Endodermal cell (in vitro differentiated cells): ENCODE results near the gene TBC1D24. TPM values are rescaled to one million over a fixed set of nuclear protein-coding genes. Genes with fewer than 3 reads are reported as not detected.
A peak's percentile ranks its signal among the peaks of the same experiment; 100 is the strongest.

Experiments
- DNase-seq: peaks from one replicate; pipeline ENCODE4 v3.0.0-alpha.2; 2017
- H3K27ac ChIP-seq: 2 replicates; pipeline ENCODE4 v1.5.1; 2013; ENCODE audit warnings: mild to moderate bottlenecking, low read depth, low read length, moderate library complexity
- H3K27me3 ChIP-seq: 2 replicates; pipeline ENCODE4 v1.6.1; 2013; ENCODE audit warnings: mild to moderate bottlenecking, low read length, moderate library complexity; ENCODE audit not compliant: insufficient read depth, control insufficient read depth, poor library complexity, severe bottlenecking
- H3K36me3 ChIP-seq: 2 replicates; pipeline ENCODE4 v1.7.0; 2013; ENCODE audit warnings: mild to moderate bottlenecking, low read length, moderate library complexity; ENCODE audit not compliant: control insufficient read depth, insufficient read depth
- H3K4me1 ChIP-seq: one replicate; pipeline ENCODE4 v1.7.0; 2013; ENCODE audit warnings: low read length; ENCODE audit not compliant: control insufficient read depth, insufficient read depth
- H3K4me3 ChIP-seq: 2 replicates; pipeline ENCODE4 v1.5.1; 2013; ENCODE audit warnings: mild to moderate bottlenecking, low read length, moderate library complexity
- H3K9ac ChIP-seq: 2 replicates; pipeline ENCODE4 v1.6.1; 2013; ENCODE audit warnings: mild to moderate bottlenecking, low read length, moderate library complexity; ENCODE audit not compliant: poor library complexity, severe bottlenecking; ENCODE audit errors: extremely low read depth
- H3K9me3 ChIP-seq: 2 replicates; pipeline ENCODE4 v1.6.1; 2013; ENCODE audit warnings: mild to moderate bottlenecking, low read length, moderate library complexity; ENCODE audit not compliant: control insufficient read depth
- H3K27ac Mint-ChIP-seq: 2 replicates; pipeline ENCODE4 v1.8.0; 2020; ENCODE audit warnings: mixed read lengths
- H3K27me3 Mint-ChIP-seq: 2 replicates; pipeline ENCODE4 v1.8.0; 2021; ENCODE audit warnings: mild to moderate bottlenecking, mixed read lengths; ENCODE audit not compliant: insufficient read depth
- H3K36me3 Mint-ChIP-seq: 2 replicates; pipeline ENCODE4 v1.8.0; 2020; ENCODE audit warnings: low read depth, mixed read lengths
- H3K4me1 Mint-ChIP-seq: 2 replicates; pipeline ENCODE4 v1.8.0; 2020; ENCODE audit warnings: mixed read lengths
- H3K4me3 Mint-ChIP-seq: 2 replicates; pipeline ENCODE4 v1.8.0; 2020; ENCODE audit warnings: mild to moderate bottlenecking, moderate library complexity, mixed read lengths
- H3K9me3 Mint-ChIP-seq: 2 replicates; pipeline ENCODE4 v1.8.0; 2020; ENCODE audit warnings: mild to moderate bottlenecking, mixed read lengths
- WGBS, 2 experiments: methylation state at CpG; one replicate each; pipeline versions ENCODE4 v1.1.5 to v1.1.7; 2013; ENCODE audit warnings: missing lambda C conversion rate in 2 of 2, mixed read lengths in 1 of 2; ENCODE audit not compliant: insufficient coverage in 1 of 2, insufficient read length in 1 of 2; 5-methylcytosine and 5-hydroxymethylcytosine counted together
- long read RNA-seq, 4 experiments: library from polyadenylated mRNA in 2 of 4; library from RNA in 1 of 4; library from capped mRNA in 1 of 4; stranded (forward) in 3 of 4; unstranded in 1 of 4; transcript quantifications; one replicate each; pipeline ENCODE4 v2.0.0, GENCODE V29; 2020 to 2021; ENCODE audit warnings: inconsistent platforms in 1 of 4
- polyA plus RNA-seq, 2 experiments: library from polyadenylated mRNA; stranded (reverse); fragments of 50-300 nt; gene quantifications; one replicate each; pipeline ENCODE4 v1.2.3, GENCODE V29; 2013
- total RNA-seq, 2 donors: library from RNA; stranded (reverse); fragmentation: NEBNext Ultra II Directional in 1 of 2; extraction: Animal tissue kit (Norgen Biotek cat#: 25700) in 1 of 2; gene quantifications; 2 replicates in 1 of 2; 3 replicates in 1 of 2; pipeline ENCODE4 v1.2.1, GENCODE V29; 2021
- TF ChIP-seq, protein P1 (sequence below): fragments of 200-600 bp; sonication (generic); conservative IDR thresholded peaks from 2 replicates; pipeline ENCODE4 v1.5.0; 2021; ENCODE audit warnings: antibody characterized with exemption, mild to moderate bottlenecking

TBC1D24 gene
- 10 to 100 TPM; 15.7 to 19.4 TPM for total RNA-seq
- polyA plus RNA-seq (2013, experiment 1 of 2) = 9.0 TPM
- 9.4 TPM for polyA plus RNA-seq (2013, experiment 2 of 2)
- long read RNA-seq, experiment 1, partial matches to known transcripts = 2 of 2 reads
- long read RNA-seq, experiment 1, other reads (novel, unspliced or antisense) = 0 of 2 reads
- long read RNA-seq, experiment 2, full-length matches to known transcripts = 2 of 5 reads
- long read RNA-seq, experiment 2, partial matches to known transcripts = 2 of 5 reads
- long read RNA-seq, experiment 2, other reads (novel, unspliced or antisense) = 1 of 5 reads
- long read RNA-seq, experiment 3, full-length matches to known transcripts = 6 of 16 reads
- long read RNA-seq, experiment 3, partial matches to known transcripts = 6 of 16 reads
- long read RNA-seq, experiment 3, other reads (novel, unspliced or antisense) = 4 of 16 reads
- long read RNA-seq, experiment 4 = 0 reads

GRCh38 chr16:2474877-2475412, at the start of gene TBC1D24:
TSS of gene TBC1D24 (plus strand) at chr16:2475127. CDS start at chr16:2496149, 21,022 bp downstream.
- H3K27me3 ChIP-seq = peaks cover 38% of the 10 kb centered on the region
- peak; percentile 94 for DNase-seq
- WGBS, 2 experiments = 0% methylated on average over 10 to 77 of the region's 77 CpGs
- Mint-ChIP-seq H3K4me3 (peak within 1 kb of the TSS; percentile 63), H3K4me1 (peaks cover 2% of the 10 kb centered on the region), H3K27ac (no peak within 1 kb of the TSS), H3K36me3 (no peaks in the 10 kb centered on the region), H3K9me3 (no peaks in the 10 kb centered on the region), H3K27me3 (peaks cover 38% of the 10 kb centered on the region)
- H3K36me3 ChIP-seq = no peaks in the 10 kb centered on the region
- TF ChIP-seq, protein P1, sequence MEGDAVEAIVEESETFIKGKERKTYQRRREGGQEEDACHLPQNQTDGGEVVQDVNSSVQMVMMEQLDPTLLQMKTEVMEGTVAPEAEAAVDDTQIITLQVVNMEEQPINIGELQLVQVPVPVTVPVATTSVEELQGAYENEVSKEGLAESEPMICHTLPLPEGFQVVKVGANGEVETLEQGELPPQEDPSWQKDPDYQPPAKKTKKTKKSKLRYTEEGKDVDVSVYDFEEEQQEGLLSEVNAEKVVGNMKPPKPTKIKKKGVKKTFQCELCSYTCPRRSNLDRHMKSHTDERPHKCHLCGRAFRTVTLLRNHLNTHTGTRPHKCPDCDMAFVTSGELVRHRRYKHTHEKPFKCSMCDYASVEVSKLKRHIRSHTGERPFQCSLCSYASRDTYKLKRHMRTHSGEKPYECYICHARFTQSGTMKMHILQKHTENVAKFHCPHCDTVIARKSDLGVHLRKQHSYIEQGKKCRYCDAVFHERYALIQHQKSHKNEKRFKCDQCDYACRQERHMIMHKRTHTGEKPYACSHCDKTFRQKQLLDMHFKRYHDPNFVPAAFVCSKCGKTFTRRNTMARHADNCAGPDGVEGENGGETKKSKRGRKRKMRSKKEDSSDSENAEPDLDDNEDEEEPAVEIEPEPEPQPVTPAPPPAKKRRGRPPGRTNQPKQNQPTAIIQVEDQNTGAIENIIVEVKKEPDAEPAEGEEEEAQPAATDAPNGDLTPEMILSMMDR = no peak
- peak within 1 kb of the TSS; percentile 86 for H3K4me3 ChIP-seq
- no peak within 1 kb of the TSS for H3K27ac ChIP-seq
- H3K9me3 ChIP-seq = no peaks in the 10 kb centered on the region
- peak within 1 kb of the TSS; percentile 69 for H3K9ac ChIP-seq
- peaks cover 3% of the 10 kb centered on the region for H3K4me1 ChIP-seq

GRCh38 chr16:2425825-2426430, 49.0 kb upstream of the TBC1D24 start:
- H3K4me3 ChIP-seq = no peak overlapping the region
- peaks cover 7% of the 10 kb centered on the region for H3K27me3 Mint-ChIP-seq

DNA sequence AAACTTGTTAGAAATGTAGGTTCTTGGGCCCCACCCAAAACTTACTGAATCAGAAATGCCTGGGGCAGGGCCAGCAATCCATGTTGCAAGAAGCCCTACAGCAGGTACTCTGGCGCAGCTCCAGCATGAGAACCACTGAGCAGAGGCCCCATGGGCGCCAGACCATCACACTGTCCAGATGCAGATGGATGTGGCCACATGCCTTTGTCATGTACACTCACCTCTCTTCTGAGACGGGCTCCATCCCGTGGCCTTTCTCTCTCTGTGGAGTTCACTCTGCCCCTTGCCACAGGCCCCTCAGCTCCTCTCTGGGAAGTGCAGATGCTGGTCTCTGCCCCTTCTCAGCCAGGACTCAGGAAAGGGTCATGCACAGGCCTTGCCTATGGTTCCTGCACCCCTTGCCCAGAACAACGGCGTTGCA, 48.0 kb upstream of the TBC1D24 start:
- H3K9me3 ChIP-seq = no peaks in the 10 kb centered on the region
- TF ChIP-seq, protein P1 = no peak
- H3K4me3 ChIP-seq = no peak overlapping the region
- H3K27me3 ChIP-seq = no peaks in the 10 kb centered on the region
- H3K4me1 ChIP-seq = peaks cover 9% of the 10 kb centered on the region
- H3K9me3 Mint-ChIP-seq = no peaks in the 10 kb centered on the region
- no peak overlapping the region for H3K27ac Mint-ChIP-seq
- H3K27me3 Mint-ChIP-seq = peaks cover 5% of the 10 kb centered on the region
- no peak for DNase-seq
- H3K36me3 ChIP-seq = peaks cover 12% of the 10 kb centered on the region
- peaks cover 18% of the 10 kb centered on the region for H3K4me1 Mint-ChIP-seq
- 92 to 100% methylated on average over 2 to 6 of the region's 6 CpGs for WGBS, 2 experiments
- no peak overlapping the region for H3K9ac ChIP-seq
- peaks cover 3% of the 10 kb centered on the region for H3K36me3 Mint-ChIP-seq
- H3K27ac ChIP-seq = no peak overlapping the region
- no peak overlapping the region for H3K4me3 Mint-ChIP-seq

More at GRCh38 chr16:2425825-2426430, 49.0 kb upstream of the TBC1D24 start:
- no peaks in the 10 kb centered on the region for H3K27me3 ChIP-seq
- DNase-seq = no peak
- Mint-ChIP-seq H3K4me1 (peaks cover 16% of the 10 kb centered on the region), H3K36me3 (peaks cover 3% of the 10 kb centered on the region), H3K27ac (no peak overlapping the region), H3K4me3 (no peak overlapping the region), H3K9me3 (no peaks in the 10 kb centered on the region)
- no peaks in the 10 kb centered on the region for H3K9me3 ChIP-seq
- H3K27ac ChIP-seq = no peak overlapping the region
- 93 to 95% methylated on average over 9 to 13 of the region's 13 CpGs for WGBS, 2 experiments
- TF ChIP-seq, protein P1 = no peak
- H3K9ac ChIP-seq = no peak overlapping the region
- H3K4me1 ChIP-seq = peaks cover 6% of the 10 kb centered on the region
- peaks cover 4% of the 10 kb centered on the region for H3K36me3 ChIP-seq
